ENCODE measurements around the gene DMPK.

DNA sequence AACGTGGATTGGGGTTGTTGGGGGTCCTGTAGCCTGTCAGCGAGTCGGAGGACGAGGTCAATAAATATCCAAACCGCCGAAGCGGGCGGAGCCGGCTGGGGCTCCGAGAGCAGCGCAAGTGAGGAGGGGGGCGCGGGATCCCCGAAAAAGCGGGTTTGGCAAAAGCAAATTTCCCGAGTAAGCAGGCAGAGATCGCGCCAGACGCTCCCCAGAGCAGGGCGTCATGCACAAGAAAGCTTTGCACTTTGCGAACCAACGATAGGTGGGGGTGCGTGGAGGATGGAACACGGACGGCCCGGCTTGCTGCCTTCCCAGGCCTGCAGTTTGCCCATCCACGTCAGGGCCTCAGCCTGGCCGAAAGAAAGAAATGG is 12.5 kb downstream of the DMPK start:
- TF ChIP-seq, protein P1, sequence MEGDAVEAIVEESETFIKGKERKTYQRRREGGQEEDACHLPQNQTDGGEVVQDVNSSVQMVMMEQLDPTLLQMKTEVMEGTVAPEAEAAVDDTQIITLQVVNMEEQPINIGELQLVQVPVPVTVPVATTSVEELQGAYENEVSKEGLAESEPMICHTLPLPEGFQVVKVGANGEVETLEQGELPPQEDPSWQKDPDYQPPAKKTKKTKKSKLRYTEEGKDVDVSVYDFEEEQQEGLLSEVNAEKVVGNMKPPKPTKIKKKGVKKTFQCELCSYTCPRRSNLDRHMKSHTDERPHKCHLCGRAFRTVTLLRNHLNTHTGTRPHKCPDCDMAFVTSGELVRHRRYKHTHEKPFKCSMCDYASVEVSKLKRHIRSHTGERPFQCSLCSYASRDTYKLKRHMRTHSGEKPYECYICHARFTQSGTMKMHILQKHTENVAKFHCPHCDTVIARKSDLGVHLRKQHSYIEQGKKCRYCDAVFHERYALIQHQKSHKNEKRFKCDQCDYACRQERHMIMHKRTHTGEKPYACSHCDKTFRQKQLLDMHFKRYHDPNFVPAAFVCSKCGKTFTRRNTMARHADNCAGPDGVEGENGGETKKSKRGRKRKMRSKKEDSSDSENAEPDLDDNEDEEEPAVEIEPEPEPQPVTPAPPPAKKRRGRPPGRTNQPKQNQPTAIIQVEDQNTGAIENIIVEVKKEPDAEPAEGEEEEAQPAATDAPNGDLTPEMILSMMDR (conservative IDR thresholded peaks at IDR 0.05 in 1 of 2, IDR thresholded peaks at IDR 0.05 in 1 of 2; ENCODE audit: low read depth in 1 of 2, low read length in 2 of 2): no peak
- TF ChIP-seq EZH2 (IDR thresholded peaks at IDR 0.05; ENCODE audit: low read length, missing control alignments): no peak

Measured in fibroblast of lung (primary cell).